IMR-90 (cell line): Measurements from ENCODE around the gene NOL6. TPM values are rescaled to one million over a fixed set of nuclear protein-coding genes. Genes with fewer than 3 reads are reported as not detected.

Source experiments
- ATAC-seq: fragments of 200-7000 bp; cut with Tn5 transposase; 2 replicates; pipeline ENCODE4 v1.9.1; 2020; ENCODE audit warnings: low read depth, mild to moderate bottlenecking, moderate library complexity
- BruUV-seq: library from RNA; stranded (reverse); fragments of 400-500 nt; replicated peaks from 2 replicates; lab custom pipeline; 2021; lab: Mats Ljungman, UMichigan
- CTCF ChIA-PET: fragments of 300-600 bp; formaldehyde crosslinking; extraction: SDS; loops from one replicate; lab custom pipeline; 2021; ENCODE audit warnings: antibody characterized with exemption; lab: Yijun Ruan, JAX
- POLR2A ChIA-PET: fragments of 300-600 bp; sonication (Branson Sonifier 250); formaldehyde crosslinking; loops from one replicate; lab custom pipeline; 2022; ENCODE audit warnings: antibody characterized with exemption; ENCODE audit not compliant: unreplicated experiment; lab: Charles Lee
- DNase-seq: peaks from one replicate; pipeline ENCODE4 v3.0.0; 2013
- H2AFZ ChIP-seq: replicated peaks from 2 replicates; pipeline ENCODE3; 2013; ENCODE audit warnings: low read length, mild to moderate bottlenecking; ENCODE audit not compliant: poor library complexity
- H2AK5ac ChIP-seq: 2 replicates; pipeline ENCODE4 v1.6.1; 2013; ENCODE audit warnings: low read depth, low read length, inconsistent platforms
- H2AK9ac ChIP-seq: replicated peaks from 2 replicates; pipeline ENCODE3; 2013; ENCODE audit warnings: mild to moderate bottlenecking, low read depth, low read length, moderate library complexity; ENCODE audit not compliant: poor library complexity
- H2BK120ac ChIP-seq: 2 replicates; pipeline ENCODE4 v1.6.1; 2013; ENCODE audit warnings: low read depth, low read length, inconsistent platforms
- H2BK15ac ChIP-seq: 3 replicates; pipeline ENCODE4 v1.6.1; 2013; ENCODE audit warnings: low read depth, low read length, inconsistent platforms
- H2BK20ac ChIP-seq: 2 replicates; pipeline ENCODE4 v1.6.1; 2013; ENCODE audit warnings: low read depth, mild to moderate bottlenecking, inconsistent platforms, low read length, moderate library complexity
- H2BK5ac ChIP-seq: 2 replicates; pipeline ENCODE4 v1.6.1; 2013; ENCODE audit warnings: mild to moderate bottlenecking, low read depth, low read length, inconsistent platforms; ENCODE audit not compliant: poor library complexity, severe bottlenecking
- H3K14ac ChIP-seq: replicated peaks from 2 replicates; pipeline ENCODE4 v1.6.1; 2013; ENCODE audit warnings: low read depth, low read length, inconsistent platforms
- H3K18ac ChIP-seq: 2 replicates; pipeline ENCODE4 v1.6.1; 2013; ENCODE audit warnings: low read depth, low read length, control low read depth
- H3K23ac ChIP-seq: 2 replicates; pipeline ENCODE4 v1.6.1; 2013; ENCODE audit warnings: low read depth, low read length, inconsistent platforms
- H3K27ac ChIP-seq: 2 replicates; pipeline ENCODE4 v1.5.1; 2013; ENCODE audit warnings: mild to moderate bottlenecking, control low read depth, low read length; ENCODE audit not compliant: insufficient read depth
- H3K27me3 ChIP-seq: 2 replicates; pipeline ENCODE4 v1.6.1; 2013; ENCODE audit warnings: low read length; ENCODE audit not compliant: control insufficient read depth, insufficient read depth
- H3K36me3 ChIP-seq: 2 replicates; pipeline ENCODE4 v1.6.1; 2013; ENCODE audit warnings: low read length, mixed read lengths; ENCODE audit not compliant: control insufficient read depth, insufficient read depth
- H3K4ac ChIP-seq: 2 replicates; pipeline ENCODE4 v1.6.1; 2013; ENCODE audit warnings: low read depth, low read length, inconsistent platforms
- H3K4me1 ChIP-seq: 2 replicates; pipeline ENCODE4 v1.6.1; 2013; ENCODE audit warnings: low read length, mixed read lengths; ENCODE audit not compliant: control insufficient read depth, insufficient read depth
- H3K4me2 ChIP-seq: 2 replicates; pipeline ENCODE4 v1.6.1; 2013; ENCODE audit warnings: low read depth, mild to moderate bottlenecking, control low read depth, low read length, moderate library complexity
- H3K4me3 ChIP-seq: 2 replicates; pipeline ENCODE4 v1.5.1; 2013; ENCODE audit warnings: low read depth, mild to moderate bottlenecking, control low read depth, low read length, moderate library complexity; ENCODE audit not compliant: insufficient read depth
- H3K56ac ChIP-seq: 2 replicates; pipeline ENCODE4 v1.6.1; 2013; ENCODE audit warnings: low read length, inconsistent platforms; ENCODE audit not compliant: insufficient read depth; ENCODE audit errors: extremely low read depth
- H3K79me1 ChIP-seq, 2 experiments: 2 replicates each; pipeline ENCODE4 v1.6.1; 2013; ENCODE audit warnings: low read length in 2 of 2, inconsistent platforms in 1 of 2, low read depth in 1 of 2
- H3K9ac ChIP-seq: 2 replicates; pipeline ENCODE4 v1.6.1; 2013; ENCODE audit warnings: low read depth, low read length, control low read depth
- H3K9me1 ChIP-seq: 2 replicates; pipeline ENCODE4 v1.6.1; 2013; ENCODE audit warnings: low read length, inconsistent platforms; ENCODE audit not compliant: insufficient read depth
- H3K9me3 ChIP-seq: 2 replicates; pipeline ENCODE4 v1.6.1; 2013; ENCODE audit warnings: low read length; ENCODE audit not compliant: control insufficient read depth, insufficient read depth
- H4K20me1 ChIP-seq: 2 replicates; pipeline ENCODE4 v1.6.1; 2013; ENCODE audit warnings: low read length, inconsistent platforms; ENCODE audit not compliant: insufficient read depth
- H4K5ac ChIP-seq: 2 replicates; pipeline ENCODE4 v1.6.1; 2013; ENCODE audit warnings: mild to moderate bottlenecking, low read depth, low read length, control low read depth
- H4K8ac ChIP-seq, 2 experiments: 2 replicates each; pipeline ENCODE4 v1.6.1; 2013; ENCODE audit warnings: low read depth in 2 of 2, low read length in 2 of 2, control low read depth in 1 of 2, inconsistent platforms in 1 of 2
- H4K91ac ChIP-seq: 2 replicates; pipeline ENCODE4 v1.6.1; 2013; ENCODE audit warnings: low read depth, low read length, inconsistent platforms; ENCODE audit not compliant: insufficient read depth
- BHLHE40 ChIP-seq: fragments of 150-350 bp; IDR thresholded peaks from 2 replicates; pipeline ENCODE4 v1.6.1; 2016; ENCODE audit warnings: mild to moderate bottlenecking, low read depth, low read length
- CHD1 ChIP-seq: IDR thresholded peaks from 2 replicates; pipeline ENCODE4 v1.6.1; 2012; ENCODE audit warnings: low read depth, low read length, improper control_type of control experiment
- ELK1 ChIP-seq: fragments of 150-350 bp; IDR thresholded peaks from 2 replicates; pipeline ENCODE4 v1.6.1; 2016; ENCODE audit warnings: low read depth, mild to moderate bottlenecking, low read length, moderate library complexity, borderline replicate concordance
- FOS ChIP-seq: fragments of 150-350 bp; IDR thresholded peaks from 2 replicates; pipeline ENCODE4 v1.6.1; 2016; ENCODE audit warnings: low read depth, low read length
- MXI1 ChIP-seq: IDR thresholded peaks from 2 replicates; pipeline ENCODE4 v1.6.1; 2012; ENCODE audit warnings: low read depth, mild to moderate bottlenecking, low read length, moderate library complexity, borderline replicate concordance
- RCOR1 ChIP-seq: IDR thresholded peaks from 2 replicates; pipeline ENCODE4 v1.6.1; 2012; ENCODE audit warnings: mild to moderate bottlenecking, low read length, improper control_type of control experiment; ENCODE audit not compliant: insufficient replicate concordance
- RFX5 ChIP-seq: IDR thresholded peaks from 2 replicates; pipeline ENCODE4 v1.8.0; 2012; ENCODE audit warnings: low read depth, mild to moderate bottlenecking, low read length, moderate library complexity
- SMC3 ChIP-seq: fragments of 150-350 bp; IDR thresholded peaks from 2 replicates; pipeline ENCODE4 v1.6.1; 2016; ENCODE audit warnings: low read depth, mild to moderate bottlenecking, antibody characterized with exemption, low read length, moderate library complexity
- WGBS, 2 experiments: methylation state at CpG; one replicate each; pipeline versions ENCODE4 v1.1.5 to v1.1.7; 2013; ENCODE audit warnings: missing lambda C conversion rate in 2 of 2; ENCODE audit not compliant: insufficient read length in 1 of 2; ENCODE audit errors: extremely low coverage in 2 of 2; 5-methylcytosine and 5-hydroxymethylcytosine counted together
- dilution Hi-C: fragments of 300-500 bp; cut with HindIII; formaldehyde crosslinking; loops from one replicate; pipeline ENCODE4 v1.14.3; 2018; ENCODE audit warnings: low sequenced_read_pairs; ENCODE audit not compliant: unreplicated experiment
- in situ Hi-C: fragments of 300-500 bp; cut with MboI; formaldehyde crosslinking; loops from 3 replicates; pipeline ENCODE4 v1.14.3; 2019; ENCODE audit warnings: low sequenced_read_pairs, inconsistent platforms, mixed read lengths
- intact Hi-C: fragments of 100-400 bp; cut with micrococcal nuclease; formaldehyde crosslinking; loops from 2 replicates; pipeline ENCODE4 v1.10.0; 2022
- polyA plus RNA-seq, 3 experiments: library from polyadenylated mRNA; depleted of rRNA; stranded (reverse); fragments of >200 nt; gene quantifications; 2 replicates each; pipeline ENCODE4 v1.2.3, GENCODE V29; 2012; ENCODE audit warnings: low replicate concordance in 1 of 3
- total RNA-seq: library from RNA; depleted of rRNA; stranded (reverse); fragments of >200 nt; gene quantifications from 2 replicates; pipeline ENCODE4 v1.2.3, GENCODE V29; 2012

Gene NOL6
- total and polyA plus RNA-seq, 2 of the 4 experiments (the other 2 are of a cell fraction): 47.3 to 71.7 TPM

- TF ChIP-seq RFX5 (no peak), BHLHE40 (no peak)
Measured at GRCh38 chr9:33468797-33469621, 4.7 kb downstream of the NOL6 start (continued).

GRCh38 chr9:33468215-33468730 is 5.5 kb downstream of the NOL6 start:
- Histone ChIP-seq H2BK5ac (no peak overlapping the region), H3K9me1 (peaks cover 8% of the 10 kb centered on the region; the same call in 1 of the 2 replicates), H3K9ac (no peak overlapping the region), H3K79me1 (peaks cover 7 to 35% of the 10 kb centered on the region in 2 experiments; a peak in 3 of 4 replicates), H3K56ac (no peak overlapping the region), H3K27ac (no peak overlapping the region), H4K5ac (no peak overlapping the region), H4K8ac (no peak overlapping the region), H3K18ac (no peak overlapping the region), H3K4me3 (no peak overlapping the region), H2BK20ac (no peak overlapping the region), H3K36me3 (peaks cover 81% of the 10 kb centered on the region), H3K9me3 (no peaks in the 10 kb centered on the region), H2AK5ac (no peak overlapping the region), H3K4me2 (no peak overlapping the region), H3K27me3 (no peaks in the 10 kb centered on the region), H3K14ac (no peak overlapping the region), H3K4me1 (peaks cover 3% of the 10 kb centered on the region; the same call in 1 of the 2 replicates), H2BK120ac (no peak overlapping the region), H4K20me1 (peaks cover 18% of the 10 kb centered on the region), H4K91ac (no peak overlapping the region), H3K4ac (no peak overlapping the region), H3K23ac (no peak overlapping the region), H2AFZ (no peak overlapping the region), H2AK9ac (no peak overlapping the region), H2BK15ac (no peak overlapping the region)
- CTCF ChIA-PET: no interaction called here
- WGBS, 2 experiments: no CpG with 5 or more reads among the region's 4 CpGs
- no TSS peak for BruUV-seq
- POLR2A ChIA-PET: interaction anchor here (0.5 kb wide), 1 partner anchor 9 kb away, joined by 8 read pairs; no protein-coding TSS in a partner anchor
- dilution Hi-C loops: loop anchor here (25.0 kb wide), 1 partner anchor 181 kb away; the partner anchor contains the start of gene NFX1
- in situ Hi-C loops: loop anchor here (5.0 kb wide), 2 partner anchors 96 to 176 kb away; partner anchors contain the start of gene NFX1
- no peak for ATAC-seq
- intact Hi-C loops: no loop called here
- DNase-seq: no peak
- TF ChIP-seq MXI1 (no peak), CHD1 (no peak), RCOR1 (no peak), SMC3 (no peak), FOS (no peak), ELK1 (no peak)
